DOHH2 (cell line): ENCODE results near the gene GPR148.

ENCODE experiments used
- CTCF ChIP-seq: fragments of 200-600 bp; sonication (generic); IDR thresholded peaks from one replicate; pipeline ENCODE4 v1.5.1; 2014; ENCODE audit warnings: antibody characterized with exemption, mild to moderate bottlenecking, low read depth, low read length; ENCODE audit not compliant: poor library complexity, severe bottlenecking
- EZH2phosphoT487 ChIP-seq: fragments of 200-600 bp; sonication (generic); IDR thresholded peaks from 2 replicates; pipeline ENCODE4 v1.6.1; 2017; ENCODE audit warnings: borderline replicate concordance, mild to moderate bottlenecking, antibody characterized with exemption, low read length, moderate library complexity, mixed read lengths

GRCh38 chr2:130756874-130757668 lies 28.2 kb downstream of the GPR148 start:
- no peak for TF ChIP-seq CTCF
- no peak for TF ChIP-seq EZH2phosphoT487
